Measurements from ENCODE around the gene ACTG1. TPM values are rescaled to one million over a fixed set of nuclear protein-coding genes. Genes with fewer than 3 reads are reported as not detected.

ACTG1 gene
- total RNA-seq, 1 experiment from 2014 or later: 4,160 TPM

- H2AK5ac ChIP-seq (ENCODE audit: insufficient read length, low read length): no peak overlapping the region
- H3K4ac ChIP-seq (ENCODE audit: low read depth, low read length): no peak overlapping the region
- no peaks in the 10 kb centered on the region for H3K23me2 ChIP-seq (ENCODE audit: insufficient read length, low read depth, low read length, poor library complexity, severe bottlenecking)
- H3K79me2 ChIP-seq (ENCODE audit: insufficient read depth, low read length): no peaks in the 10 kb centered on the region
- H3K18ac ChIP-seq (ENCODE audit: insufficient read length, low read depth, low read length): no peak overlapping the region
- peaks cover 3% of the 10 kb centered on the region for H4K20me1 ChIP-seq (ENCODE audit: control insufficient read depth, insufficient read depth, insufficient read length)
- no peaks in the 10 kb centered on the region for H3K9me3 ChIP-seq (ENCODE audit: control insufficient read depth, low read depth, low read length)
- no peaks in the 10 kb centered on the region for H3K79me1 ChIP-seq (ENCODE audit: insufficient read depth, low read depth, low read length, poor library complexity, severe bottlenecking)
- no peak overlapping the region for H2BK15ac ChIP-seq (ENCODE audit: low read depth, low read length)
- no peak overlapping the region for H3T11ph ChIP-seq (ENCODE audit: low read length)
- H3K14ac ChIP-seq (ENCODE audit: insufficient read depth, low read length): no peak overlapping the region
- H3K9ac ChIP-seq (ENCODE audit: extremely low read depth, insufficient read length, low read length): no peak overlapping the region
- no peak overlapping the region for H3K4me3 Mint-ChIP-seq
- H4K5ac ChIP-seq (ENCODE audit: insufficient read length, low read depth, low read length): no peak overlapping the region
- no peak overlapping the region for H3K23ac ChIP-seq (ENCODE audit: insufficient read length, low read depth, low read length)
- peaks cover 36% of the 10 kb centered on the region for H3K27me3 Mint-ChIP-seq (ENCODE audit: low read depth)
- no peak overlapping the region for H2BK20ac ChIP-seq (ENCODE audit: low read depth, low read length, poor library complexity, severe bottlenecking)
- no peaks in the 10 kb centered on the region for H3K36me3 Mint-ChIP-seq (ENCODE audit: insufficient read depth in 1 of 3, low read depth in 3 of 3)
- H3K27ac Mint-ChIP-seq: no peak overlapping the region
- no peaks in the 10 kb centered on the region for H3K4me1 Mint-ChIP-seq
- no peak overlapping the region for H3K27ac ChIP-seq (ENCODE audit: insufficient read length, low read depth, low read length)
- no peak overlapping the region for H2BK5ac ChIP-seq (ENCODE audit: insufficient read length, low read length)
- no CpG with 5 or more reads among the region's 6 CpGs for WGBS (ENCODE audit: extremely low coverage, insufficient read length, low lambda C conversion rate)
- H3K9me3 Mint-ChIP-seq: no peaks in the 10 kb centered on the region
- H2BK120ac ChIP-seq (ENCODE audit: low read depth, low read length, poor library complexity, severe bottlenecking): no peak overlapping the region
- no peak for DNase-seq
- no peak overlapping the region for H3K56ac ChIP-seq (ENCODE audit: insufficient read length, low read depth, low read length)
- no peak overlapping the region for H3K4me2 ChIP-seq (ENCODE audit: insufficient read depth, insufficient read length, low read length)
- no peaks in the 10 kb centered on the region; the same call in 1 of the 2 replicates for H3K27me3 ChIP-seq (ENCODE audit: insufficient read depth, low read length)
- H2BK12ac ChIP-seq (ENCODE audit: insufficient read length, low read depth, low read length): no peak overlapping the region
- H4K8ac ChIP-seq (replicated peaks; ENCODE audit: insufficient read length, low read depth, low read length): no peak overlapping the region
- TF ChIP-seq, protein P1, sequence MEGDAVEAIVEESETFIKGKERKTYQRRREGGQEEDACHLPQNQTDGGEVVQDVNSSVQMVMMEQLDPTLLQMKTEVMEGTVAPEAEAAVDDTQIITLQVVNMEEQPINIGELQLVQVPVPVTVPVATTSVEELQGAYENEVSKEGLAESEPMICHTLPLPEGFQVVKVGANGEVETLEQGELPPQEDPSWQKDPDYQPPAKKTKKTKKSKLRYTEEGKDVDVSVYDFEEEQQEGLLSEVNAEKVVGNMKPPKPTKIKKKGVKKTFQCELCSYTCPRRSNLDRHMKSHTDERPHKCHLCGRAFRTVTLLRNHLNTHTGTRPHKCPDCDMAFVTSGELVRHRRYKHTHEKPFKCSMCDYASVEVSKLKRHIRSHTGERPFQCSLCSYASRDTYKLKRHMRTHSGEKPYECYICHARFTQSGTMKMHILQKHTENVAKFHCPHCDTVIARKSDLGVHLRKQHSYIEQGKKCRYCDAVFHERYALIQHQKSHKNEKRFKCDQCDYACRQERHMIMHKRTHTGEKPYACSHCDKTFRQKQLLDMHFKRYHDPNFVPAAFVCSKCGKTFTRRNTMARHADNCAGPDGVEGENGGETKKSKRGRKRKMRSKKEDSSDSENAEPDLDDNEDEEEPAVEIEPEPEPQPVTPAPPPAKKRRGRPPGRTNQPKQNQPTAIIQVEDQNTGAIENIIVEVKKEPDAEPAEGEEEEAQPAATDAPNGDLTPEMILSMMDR (conservative IDR thresholded peaks at IDR 0.05): no peak
- no peak overlapping the region for H2AFZ ChIP-seq (ENCODE audit: low read length)
- no peak overlapping the region for H4K91ac ChIP-seq (ENCODE audit: insufficient read length, low read depth, low read length)
- no peaks in the 10 kb centered on the region for H3K4me1 ChIP-seq (ENCODE audit: insufficient read depth, low read length)
Measured at GRCh38 chr17:81529437-81529803, 16.8 kb upstream of the ACTG1 start.

All from H9 (cell line).